ENCODE measurements around the gene OTOP2. TPM values are rescaled to one million over a fixed set of nuclear protein-coding genes. Genes with fewer than 3 reads are reported as not detected.

OTOP2 gene
- total and polyA plus RNA-seq, 9 of the 15 experiments (the other 6 are each of a cell fraction or from before 2014, with no cell fraction given), result 0.04 to 0.36 (median 0.14) TPM; not detected in 1

DNA sequence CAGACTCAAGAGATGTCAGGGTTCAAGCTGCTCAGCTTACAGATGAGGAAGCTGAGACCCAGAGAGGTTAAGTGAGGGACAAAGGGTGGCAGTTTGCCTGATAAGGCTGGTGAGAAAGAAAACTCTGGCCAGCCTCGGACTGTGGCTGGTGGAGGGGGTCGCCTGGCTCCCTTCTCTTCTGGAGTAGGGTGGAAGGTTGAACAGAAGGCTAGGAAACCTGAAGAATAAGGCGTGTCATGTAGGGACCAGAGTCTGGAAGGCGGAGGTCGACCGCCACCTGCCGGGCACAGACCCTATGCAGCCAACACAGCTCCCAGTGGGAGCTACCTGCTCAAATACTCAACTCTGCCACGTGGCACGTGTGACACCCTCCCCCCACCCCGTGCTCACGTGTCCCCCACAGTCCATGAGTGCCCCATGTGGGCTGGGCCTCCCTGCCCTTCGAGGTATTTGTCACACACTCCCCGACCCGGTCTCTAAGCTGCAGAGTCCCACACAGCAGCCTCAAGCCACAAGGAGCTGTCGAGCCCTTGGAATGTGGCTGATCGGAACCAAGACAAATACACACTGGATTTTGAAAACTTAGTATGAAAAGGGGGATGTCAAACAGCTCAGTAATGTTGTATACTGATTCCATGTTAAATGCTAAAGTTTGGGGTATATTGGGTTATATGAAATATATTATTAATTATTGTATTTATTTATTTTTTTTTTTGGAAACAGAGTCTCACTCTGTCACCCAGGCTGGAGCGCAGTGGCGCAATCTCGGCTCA is 36.7 kb downstream of the OTOP2 start (continued):
- TF ChIP-seq KHSRP (IDR thresholded peaks at IDR 0.05) (no peak), TFAM (CRISPR knock-in tag; conservative IDR thresholded peaks at IDR 0.05) (no peak), PURB (CRISPR knock-in tag; IDR thresholded peaks at IDR 0.05; ENCODE audit: low read depth) (no peak), CHD1 (IDR thresholded peaks at IDR 0.05; ENCODE audit: low read length) (no peak), NR4A1 (CRISPR knock-in tag; IDR thresholded peaks at IDR 0.05) (no peak), NR4A1 (tag; IDR thresholded peaks at IDR 0.05) (0 out of 2 replicates have a peak, but pooled peaks have one; percentile 29), PML (IDR thresholded peaks at IDR 0.05; ENCODE audit: low read length) (no peak), HMGN3 (IDR thresholded peaks at IDR 0.05; ENCODE audit: borderline replicate concordance, extremely low read depth, insufficient read length, low read depth, low read length) (no peak), ZNF551 (CRISPR knock-in tag; IDR thresholded peaks at IDR 0.05) (no peak), SP1 (CRISPR knock-in tag; IDR thresholded peaks at IDR 0.05) (peak; percentile 83), HIVEP1 (CRISPR knock-in tag; IDR thresholded peaks at IDR 0.05) (no peak), PHF20 (IDR thresholded peaks at IDR 0.05; ENCODE audit: partially characterized antibody) (no peak), ZNF3 (CRISPR knock-in tag; IDR thresholded peaks at IDR 0.05) (no peak), ZKSCAN1 (IDR thresholded peaks at IDR 0.05; ENCODE audit: low read depth, low read length) (0 out of 2 replicates have a peak, but pooled peaks have one; percentile 33), RNF2 (IDR thresholded peaks at IDR 0.05) (peak; percentile 71; the same call in 1 of the 2 replicates), ZNF12 (CRISPR knock-in tag; IDR thresholded peaks at IDR 0.05) (no peak), HSF4 (CRISPR knock-in tag; IDR thresholded peaks at IDR 0.05; ENCODE audit: borderline replicate concordance) (no peak), CEBPG (CRISPR knock-in tag; IDR thresholded peaks at IDR 0.05) (no peak), CEBPG (tag; conservative IDR thresholded peaks at IDR 0.05 in 1 of 2, IDR thresholded peaks at IDR 0.05 in 1 of 2) (no peak), NCOR1 (IDR thresholded peaks at IDR 0.05) (no peak), MAFF (IDR thresholded peaks at IDR 0.05; ENCODE audit: low read length) (no peak), ATF1 (CRISPR knock-in tag; IDR thresholded peaks at IDR 0.05) (no peak), ATF1 (tag; IDR thresholded peaks at IDR 0.05) (peak; percentile 55), HDAC8 (tag; IDR thresholded peaks at IDR 0.05) (no peak), CSDE1 (IDR thresholded peaks at IDR 0.05) (no peak; a peak in 1 of 4 replicates), RBM25 (IDR thresholded peaks at IDR 0.05; ENCODE audit: low read depth, low read length, severe bottlenecking) (no peak), ERF (CRISPR knock-in tag; IDR thresholded peaks at IDR 0.05) (no peak)
- TF ChIP-seq, protein P1, sequence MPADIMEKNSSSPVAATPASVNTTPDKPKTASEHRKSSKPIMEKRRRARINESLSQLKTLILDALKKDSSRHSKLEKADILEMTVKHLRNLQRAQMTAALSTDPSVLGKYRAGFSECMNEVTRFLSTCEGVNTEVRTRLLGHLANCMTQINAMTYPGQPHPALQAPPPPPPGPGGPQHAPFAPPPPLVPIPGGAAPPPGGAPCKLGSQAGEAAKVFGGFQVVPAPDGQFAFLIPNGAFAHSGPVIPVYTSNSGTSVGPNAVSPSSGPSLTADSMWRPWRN (IDR thresholded peaks at IDR 0.05; ENCODE audit: low read depth), result peak; percentile 69; the same call in 1 of the 2 replicates
- TF ChIP-seq, protein P2, sequence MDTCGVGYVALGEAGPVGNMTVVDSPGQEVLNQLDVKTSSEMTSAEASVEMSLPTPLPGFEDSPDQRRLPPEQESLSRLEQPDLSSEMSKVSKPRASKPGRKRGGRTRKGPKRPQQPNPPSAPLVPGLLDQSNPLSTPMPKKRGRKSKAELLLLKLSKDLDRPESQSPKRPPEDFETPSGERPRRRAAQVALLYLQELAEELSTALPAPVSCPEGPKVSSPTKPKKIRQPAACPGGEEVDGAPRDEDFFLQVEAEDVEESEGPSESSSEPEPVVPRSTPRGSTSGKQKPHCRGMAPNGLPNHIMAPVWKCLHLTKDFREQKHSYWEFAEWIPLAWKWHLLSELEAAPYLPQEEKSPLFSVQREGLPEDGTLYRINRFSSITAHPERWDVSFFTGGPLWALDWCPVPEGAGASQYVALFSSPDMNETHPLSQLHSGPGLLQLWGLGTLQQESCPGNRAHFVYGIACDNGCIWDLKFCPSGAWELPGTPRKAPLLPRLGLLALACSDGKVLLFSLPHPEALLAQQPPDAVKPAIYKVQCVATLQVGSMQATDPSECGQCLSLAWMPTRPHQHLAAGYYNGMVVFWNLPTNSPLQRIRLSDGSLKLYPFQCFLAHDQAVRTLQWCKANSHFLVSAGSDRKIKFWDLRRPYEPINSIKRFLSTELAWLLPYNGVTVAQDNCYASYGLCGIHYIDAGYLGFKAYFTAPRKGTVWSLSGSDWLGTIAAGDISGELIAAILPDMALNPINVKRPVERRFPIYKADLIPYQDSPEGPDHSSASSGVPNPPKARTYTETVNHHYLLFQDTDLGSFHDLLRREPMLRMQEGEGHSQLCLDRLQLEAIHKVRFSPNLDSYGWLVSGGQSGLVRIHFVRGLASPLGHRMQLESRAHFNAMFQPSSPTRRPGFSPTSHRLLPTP (IDR thresholded peaks at IDR 0.05; ENCODE audit: borderline replicate concordance, extremely low read depth, insufficient read length), result no peak
